K562 (cell line): ENCODE data around the gene METAP2. TPM values are rescaled to one million over a fixed set of nuclear protein-coding genes. Genes with fewer than 3 reads are reported as not detected.
A peak's percentile ranks its signal among the peaks of the same experiment; 100 is the strongest.

ENCODE experiments used
- ATF6 ChIP-seq: sonication (generic); formaldehyde crosslinking; IDR thresholded peaks from 2 replicates; pipeline ENCODE4 v1.4.0; 2020; ENCODE audit warnings: mild to moderate bottlenecking, missing genetic modification reagents
- BRD4 ChIP-seq: fragments of 200-600 bp; sonication (generic); IDR thresholded peaks from 2 replicates; pipeline ENCODE4 v1.6.1; 2017; ENCODE audit warnings: inconsistent platforms
- CEBPG ChIP-seq, 3 experiments: fragments of 200-800 bp in 1 of 3; sonication (Bioruptor generic) in 1 of 3; sonication (generic) in 1 of 3; formaldehyde crosslinking in 1 of 3; IDR thresholded peaks in 2 of 3; conservative IDR thresholded peaks in 1 of 3; 2 replicates each; pipeline versions ENCODE4 v1.6.1 to v1.8.0; 2016 to 2022; ENCODE audit warnings: missing compliant biosample characterization in 2 of 3, missing genetic modification characterization in 2 of 3, mild to moderate bottlenecking in 1 of 3, missing genetic modification reagents in 1 of 3
- CHCHD3 ChIP-seq: fragments of 250-450 bp; sonication (Bioruptor Pico); IDR thresholded peaks from 2 replicates; pipeline ENCODE4 v2.1.2; 2022; ENCODE audit warnings: mild to moderate bottlenecking
- CHD4 ChIP-seq: fragments of 200-600 bp; sonication (generic); IDR thresholded peaks from 3 replicates; pipeline ENCODE4 v1.6.1; 2012; ENCODE audit warnings: low read depth, mild to moderate bottlenecking, mixed read lengths, low read length, inconsistent platforms; ENCODE audit not compliant: insufficient read depth, insufficient replicate concordance, poor library complexity, severe bottlenecking
- JUNB ChIP-seq: fragments of 450-650 bp; formaldehyde crosslinking; conservative IDR thresholded peaks from 2 replicates; pipeline ENCODE4 v1.4.0; 2020; ENCODE audit warnings: mild to moderate bottlenecking
- KHSRP ChIP-seq: fragments of 450-650 bp; IDR thresholded peaks from 2 replicates; pipeline ENCODE4 v1.6.1; 2017
- MAX ChIP-seq: sonication (generic); formaldehyde crosslinking; IDR thresholded peaks from 2 replicates; pipeline ENCODE4 v1.9.0; 2022; ENCODE audit warnings: mild to moderate bottlenecking, missing genetic modification reagents
- MCM3 ChIP-seq: fragments of 450-650 bp; IDR thresholded peaks from 2 replicates; pipeline ENCODE4 v1.6.1; 2016
- MTF1 ChIP-seq: fragments of 250-450 bp; sonication (Bioruptor Pico); IDR thresholded peaks from 2 replicates; pipeline ENCODE4 v1.9.0; 2021; ENCODE audit warnings: moderate library complexity, mild to moderate bottlenecking, inconsistent platforms, borderline replicate concordance
- NFYB ChIP-seq: IDR thresholded peaks from 2 replicates; pipeline ENCODE4 v1.6.1; 2011; ENCODE audit warnings: mild to moderate bottlenecking, moderate library complexity; ENCODE audit not compliant: insufficient read length; ENCODE audit errors: extremely low read depth
- OTX1 ChIP-seq: fragments of 450-650 bp; formaldehyde crosslinking; IDR thresholded peaks from 2 replicates; pipeline ENCODE4 v1.4.0; 2022; ENCODE audit warnings: mild to moderate bottlenecking
- POLR2G ChIP-seq: fragments of 200-400 bp; formaldehyde crosslinking; IDR thresholded peaks from 2 replicates; pipeline ENCODE4 v1.6.1; 2017; ENCODE audit warnings: low read depth, mild to moderate bottlenecking, antibody characterized with exemption, low read length, moderate library complexity
- PURB ChIP-seq: sonication (generic); formaldehyde crosslinking; IDR thresholded peaks from 2 replicates; pipeline ENCODE4 v1.9.0; 2021; ENCODE audit warnings: low read depth, mild to moderate bottlenecking, missing genetic modification reagents
- SNRNP70 ChIP-seq: fragments of 200-400 bp; formaldehyde crosslinking; optimal IDR thresholded peaks from 2 replicates; pipeline ENCODE3; 2017; ENCODE audit warnings: low read depth, low read length
- SRSF3 ChIP-seq: fragments of 200-400 bp; formaldehyde crosslinking; IDR thresholded peaks from 2 replicates; pipeline ENCODE4 v1.6.1; 2016; ENCODE audit warnings: mild to moderate bottlenecking, low read length, moderate library complexity; ENCODE audit not compliant: insufficient read depth
- TAF7 ChIP-seq: fragments of 450-650 bp; IDR thresholded peaks from 2 replicates; pipeline ENCODE4 v1.6.1; 2016; ENCODE audit warnings: missing genetic modification characterization, missing compliant biosample characterization
- YY1 ChIP-seq, 3 experiments: IDR thresholded peaks; 2 replicates each; pipeline ENCODE4 v1.6.1; 2011; ENCODE audit warnings: low read length in 2 of 3, mild to moderate bottlenecking in 2 of 3, moderate library complexity in 2 of 3, borderline replicate concordance in 1 of 3, control low read depth in 1 of 3, low read depth in 1 of 3; ENCODE audit not compliant: insufficient read depth in 3 of 3, insufficient replicate concordance in 2 of 3, control insufficient read depth in 1 of 3, insufficient read length in 1 of 3; ENCODE audit errors: extremely low read depth in 1 of 3
- ZFP30 ChIP-seq: fragments of 250-450 bp; sonication (Bioruptor Pico); IDR thresholded peaks from 2 replicates; pipeline ENCODE4 v1.8.0; 2022; ENCODE audit warnings: moderate library complexity, mild to moderate bottlenecking, inconsistent platforms, borderline replicate concordance
- ZFX ChIP-seq: sonication (generic); formaldehyde crosslinking; IDR thresholded peaks from 2 replicates; pipeline ENCODE4 v1.8.0; 2022; ENCODE audit warnings: mild to moderate bottlenecking, missing genetic modification reagents, moderate library complexity
- ZNF696 ChIP-seq: fragments of 250-450 bp; sonication (Bioruptor Pico); conservative IDR thresholded peaks from 2 replicates; pipeline ENCODE4 v1.4.0; 2020; ENCODE audit warnings: mild to moderate bottlenecking, moderate library complexity
- ZNF778 ChIP-seq: fragments of 450-650 bp; formaldehyde crosslinking; IDR thresholded peaks from 2 replicates; pipeline ENCODE4 v1.4.0; 2020; ENCODE audit warnings: mild to moderate bottlenecking, moderate library complexity
- polyA plus RNA-seq, 8 experiments: library from polyadenylated mRNA; depleted of rRNA in 4 of 8; stranded (reverse) in 5 of 8; unstranded in 3 of 8; fragments of >200 nt; fragmentation: Nextera tagmentation in 2 of 8; fragmentation: Illumina TruSeq in 1 of 8; extraction: Ambion mirVana in 2 of 8; extraction: Trizol in 1 of 8; gene quantifications; 2 replicates each; pipeline versions ENCODE4 v1.2.1 to v1.2.3, GENCODE V29; 2011 to 2014; ENCODE audit warnings: inconsistent platforms in 1 of 8, missing spikeins in 1 of 8
- total RNA-seq, 7 experiments: library from RNA; depleted of rRNA in 6 of 7; stranded (reverse); fragments of >200 nt in 6 of 7; fragmentation: Illumina TruSeq in 2 of 7; extraction: Trizol in 2 of 7; gene quantifications; 2 replicates each; pipeline versions ENCODE4 v1.2.1 to v1.2.3, GENCODE V29; 2011 to 2021; ENCODE audit warnings: low replicate concordance in 1 of 7

METAP2 gene
- total and polyA plus RNA-seq, 9 of the 15 experiments (the other 6 are each of a cell fraction or from before 2014, with no cell fraction given): 75.5 to 205 (median 164) TPM

GRCh38 chr12:95473884-95474659, at the start of gene METAP2 (continued):
- TF ChIP-seq ZNF696 (CRISPR knock-in tag): no peak
- TF ChIP-seq KHSRP: no peak
- no peak for TF ChIP-seq ZNF778 (CRISPR knock-in tag)
- peak; percentile 89; the same call in 1 of the 2 replicates for TF ChIP-seq BRD4
- TF ChIP-seq OTX1 (CRISPR knock-in tag): peak; percentile 84
- TF ChIP-seq YY1 (IDR thresholded peaks at IDR 0.05; ENCODE audit: borderline replicate concordance in 1 of 3, control insufficient read depth in 1 of 3, extremely low read depth in 1 of 3, insufficient read depth in 3 of 3, insufficient read length in 1 of 3, insufficient replicate concordance in 2 of 3, low read depth in 1 of 3, low read length in 2 of 3): peak; percentile 73 to 94 (median 89)
- 0 out of 2 replicates have a peak, but pooled peaks have one; percentile 17 for TF ChIP-seq CHCHD3 (CRISPR knock-in tag)
- TF ChIP-seq CHD4: no peak
- no peak for TF ChIP-seq ZFP30 (CRISPR knock-in tag)
- TF ChIP-seq MCM3: no peak
- TF ChIP-seq CEBPG (CRISPR knock-in tag; IDR thresholded peaks at IDR 0.05): no peak
- no peak for TF ChIP-seq CEBPG (tag; conservative IDR thresholded peaks at IDR 0.05 in 1 of 2, IDR thresholded peaks at IDR 0.05 in 1 of 2)
- TF ChIP-seq POLR2G: peak; percentile 99
- TF ChIP-seq MTF1 (CRISPR knock-in tag): 0 out of 2 replicates have a peak, but pooled peaks have one; percentile 53
- no peak; the same call in 1 of the 2 replicates for TF ChIP-seq ATF6 (CRISPR knock-in tag)
- no peak for TF ChIP-seq JUNB (CRISPR knock-in tag)
- no peak for TF ChIP-seq SRSF3
- no peak for TF ChIP-seq SNRNP70
- TF ChIP-seq TAF7: peak; percentile 97
- TF ChIP-seq ZFX (CRISPR knock-in tag): peak; percentile 97
- TF ChIP-seq PURB (CRISPR knock-in tag): no peak
- peak; percentile 79 for TF ChIP-seq MAX (CRISPR knock-in tag)
- TF ChIP-seq NFYB: no peak
